Tibial artery (tissue), 4 donors: Measurements from ENCODE around the gene SLC28A3.

Experiments
- DNase-seq, 2 donors: peaks; one replicate each; pipeline ENCODE4 v3.0.0-alpha.2; 2019
- H3K27ac ChIP-seq, 2 donors: fragments of 200-600 bp; sonication (generic) in 1 of 2; 1 replicate in 1 of 2; 2 replicates in 1 of 2; pipeline ENCODE4 v1.5.1; 2018 to 2019; ENCODE audit warnings: mild to moderate bottlenecking in 1 of 2
- H3K27me3 ChIP-seq, 2 donors: fragments of 200-600 bp; sonication (generic) in 1 of 2; one replicate each; pipeline versions ENCODE4 v1.5.1 to v1.6.0; 2016 to 2019
- H3K36me3 ChIP-seq, 3 donors: fragments of 200-600 bp; sonication (generic) in 2 of 3; one replicate each; pipeline ENCODE4 v1.5.1; 2016 to 2019; ENCODE audit warnings: mild to moderate bottlenecking in 2 of 3
- H3K4me1 ChIP-seq, 4 donors: fragments of 200-600 bp; sonication (generic) in 2 of 4; 1 replicate in 3 of 4; 2 replicates in 1 of 4; pipeline ENCODE4 v1.5.1; 2016 to 2019
- H3K4me3 ChIP-seq, 2 donors: fragments of 200-600 bp; sonication (generic) in 1 of 2; 1 replicate in 1 of 2; 2 replicates in 1 of 2; pipeline ENCODE4 v1.5.1; 2018 to 2019; ENCODE audit warnings: mild to moderate bottlenecking in 2 of 2
- H3K9me3 ChIP-seq, 3 donors: fragments of 200-600 bp; sonication (generic) in 1 of 3; one replicate each; pipeline ENCODE4 v1.5.1; 2016 to 2019
- intact Hi-C: fragments of 100-400 bp; cut with DNase I; formaldehyde crosslinking; loops from one replicate; pipeline ENCODE4 v1.15.0; 2023; ENCODE audit warnings: low total_unique reads
- TF ChIP-seq, protein P1 (sequence below), 2 experiments: fragments of 200-600 bp in 1 of 2; fragments of 450-650 bp in 1 of 2; IDR thresholded peaks; one replicate each; pipeline ENCODE4 v1.5.1; 2017 to 2019; ENCODE audit warnings: antibody characterized with exemption in 2 of 2, mild to moderate bottlenecking in 1 of 2, moderate library complexity in 1 of 2

SLC28A3 gene

DNA sequence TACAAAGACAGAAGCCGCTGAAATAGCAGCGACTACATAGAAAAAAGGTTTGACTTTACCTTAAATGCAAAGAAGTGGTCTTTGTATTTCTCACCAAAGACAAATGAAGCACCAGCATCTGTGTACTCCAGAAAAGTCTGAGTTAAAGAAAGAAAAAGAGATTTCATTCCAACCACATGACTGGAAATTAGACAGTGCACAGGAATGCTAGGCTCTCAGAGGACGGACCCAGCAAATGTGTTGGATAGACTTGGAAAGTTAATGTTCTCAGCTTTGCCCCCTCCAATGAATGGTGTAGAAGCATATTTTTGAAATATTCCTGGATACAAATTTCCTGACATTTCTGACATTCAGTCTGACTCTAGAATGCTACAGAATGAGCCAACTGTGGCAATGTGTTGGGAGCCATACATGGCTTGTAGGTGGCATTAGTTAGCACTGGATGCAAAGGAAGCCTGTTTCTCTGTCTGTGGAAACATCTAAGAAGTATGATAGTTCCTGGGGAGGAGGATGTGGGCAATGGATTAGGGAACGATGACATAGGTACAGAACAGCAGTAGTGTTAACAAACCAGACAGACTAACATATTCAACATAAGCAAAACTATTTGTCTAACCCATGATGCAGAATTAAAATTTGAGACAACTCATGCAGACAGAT is 43.3 kb downstream of the SLC28A3 start:
- TF ChIP-seq, protein P1, sequence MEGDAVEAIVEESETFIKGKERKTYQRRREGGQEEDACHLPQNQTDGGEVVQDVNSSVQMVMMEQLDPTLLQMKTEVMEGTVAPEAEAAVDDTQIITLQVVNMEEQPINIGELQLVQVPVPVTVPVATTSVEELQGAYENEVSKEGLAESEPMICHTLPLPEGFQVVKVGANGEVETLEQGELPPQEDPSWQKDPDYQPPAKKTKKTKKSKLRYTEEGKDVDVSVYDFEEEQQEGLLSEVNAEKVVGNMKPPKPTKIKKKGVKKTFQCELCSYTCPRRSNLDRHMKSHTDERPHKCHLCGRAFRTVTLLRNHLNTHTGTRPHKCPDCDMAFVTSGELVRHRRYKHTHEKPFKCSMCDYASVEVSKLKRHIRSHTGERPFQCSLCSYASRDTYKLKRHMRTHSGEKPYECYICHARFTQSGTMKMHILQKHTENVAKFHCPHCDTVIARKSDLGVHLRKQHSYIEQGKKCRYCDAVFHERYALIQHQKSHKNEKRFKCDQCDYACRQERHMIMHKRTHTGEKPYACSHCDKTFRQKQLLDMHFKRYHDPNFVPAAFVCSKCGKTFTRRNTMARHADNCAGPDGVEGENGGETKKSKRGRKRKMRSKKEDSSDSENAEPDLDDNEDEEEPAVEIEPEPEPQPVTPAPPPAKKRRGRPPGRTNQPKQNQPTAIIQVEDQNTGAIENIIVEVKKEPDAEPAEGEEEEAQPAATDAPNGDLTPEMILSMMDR (IDR thresholded peaks at IDR 0.05) = no peak
- no peak overlapping the region for H3K27ac ChIP-seq
- H3K36me3 ChIP-seq = no peaks in the 10 kb centered on the region
- intact Hi-C loops = no loop called here
- no peaks in the 10 kb centered on the region for H3K4me1 ChIP-seq
- H3K4me3 ChIP-seq = no peak overlapping the region
- H3K9me3 ChIP-seq = no peaks in the 10 kb centered on the region
- H3K27me3 ChIP-seq = no peaks in the 10 kb centered on the region
- no peak for DNase-seq

DNA sequence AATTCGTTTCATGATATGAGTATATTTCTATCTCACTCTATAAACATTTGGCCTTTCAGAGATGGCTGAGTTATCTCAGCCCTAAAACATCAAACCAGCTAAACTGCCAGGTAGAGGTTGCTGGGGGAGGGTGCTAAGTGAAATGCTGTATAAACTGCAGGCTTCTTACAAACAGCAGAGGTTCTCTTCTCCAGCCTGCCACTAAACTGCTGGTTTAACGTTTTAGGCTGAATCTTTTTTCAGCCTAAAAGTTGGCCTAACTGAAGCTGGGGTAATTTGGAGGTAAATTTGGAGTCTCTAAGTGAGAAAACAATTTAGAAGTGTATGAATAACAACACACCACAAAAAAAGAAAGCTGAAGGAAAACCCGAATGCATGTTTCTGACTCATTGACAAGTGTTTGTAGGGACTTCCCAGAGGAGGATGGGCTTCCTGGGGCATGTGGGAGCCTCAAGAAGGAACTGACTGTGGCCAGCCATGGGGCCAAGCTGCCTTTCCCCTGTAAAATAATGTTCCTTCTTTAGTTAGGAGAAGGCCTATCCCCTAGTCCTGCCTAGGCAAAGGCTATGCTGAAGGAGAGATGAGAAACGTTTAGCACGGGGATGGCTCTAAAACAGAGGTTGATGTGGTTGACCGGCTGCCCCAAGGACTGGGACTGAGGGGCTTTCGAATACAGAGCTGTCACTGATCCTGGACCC is 44.3 kb downstream of the SLC28A3 start:
- TF ChIP-seq, protein P1 (IDR thresholded peaks at IDR 0.05) = no peak

DNA sequence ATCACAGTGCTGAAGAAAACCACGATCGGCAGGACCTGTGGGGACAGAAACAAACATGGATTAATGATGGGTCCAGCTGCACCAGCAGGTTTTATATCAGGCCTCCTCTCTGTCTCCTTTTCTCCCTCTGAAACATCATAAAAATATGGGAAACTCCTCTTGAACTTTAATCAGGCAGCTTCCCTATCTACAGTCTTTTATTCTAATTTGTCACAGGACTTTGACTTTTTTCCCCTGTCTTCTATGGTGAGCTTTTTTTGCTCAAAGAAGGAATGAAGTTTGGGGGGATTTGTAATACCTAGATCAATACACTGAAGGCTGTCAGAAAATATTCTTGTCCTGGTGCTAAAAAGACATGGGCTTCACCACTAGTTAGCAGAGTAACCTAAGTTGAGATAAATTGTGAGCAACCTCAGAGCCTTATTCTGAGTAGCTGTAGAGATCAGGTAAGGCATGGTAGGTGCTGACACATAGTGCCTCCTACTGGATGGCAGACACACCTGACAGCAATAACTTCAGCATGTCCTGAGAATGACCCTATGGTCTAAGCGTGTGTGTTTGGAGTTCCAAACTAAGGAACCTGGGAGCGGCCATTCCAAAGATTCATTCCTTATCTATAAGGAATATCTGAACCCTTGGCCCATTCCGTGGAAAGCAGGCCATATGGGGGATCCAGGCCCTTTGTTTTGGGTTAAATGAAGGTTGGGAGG is 46.2 kb downstream of the SLC28A3 start:
- no peaks in the 10 kb centered on the region for H3K36me3 ChIP-seq
- TF ChIP-seq, protein P1 (IDR thresholded peaks at IDR 0.05) = no peak
- intact Hi-C loops = no loop called here
- DNase-seq = no peak
- H3K9me3 ChIP-seq = no peaks in the 10 kb centered on the region
- no peaks in the 10 kb centered on the region for H3K27me3 ChIP-seq
- no peak overlapping the region for H3K27ac ChIP-seq
- no peaks in the 10 kb centered on the region for H3K4me1 ChIP-seq
- H3K4me3 ChIP-seq = no peak overlapping the region

More for the DNA sequence above, 44.3 kb downstream of the SLC28A3 start:
- Histone ChIP-seq H3K36me3 (no peaks in the 10 kb centered on the region), H3K27me3 (no peaks in the 10 kb centered on the region), H3K4me3 (no peak overlapping the region), H3K27ac (no peak overlapping the region), H3K4me1 (no peaks in the 10 kb centered on the region), H3K9me3 (no peaks in the 10 kb centered on the region)
- intact Hi-C loops = no loop called here
- DNase-seq = no peak

DNA sequence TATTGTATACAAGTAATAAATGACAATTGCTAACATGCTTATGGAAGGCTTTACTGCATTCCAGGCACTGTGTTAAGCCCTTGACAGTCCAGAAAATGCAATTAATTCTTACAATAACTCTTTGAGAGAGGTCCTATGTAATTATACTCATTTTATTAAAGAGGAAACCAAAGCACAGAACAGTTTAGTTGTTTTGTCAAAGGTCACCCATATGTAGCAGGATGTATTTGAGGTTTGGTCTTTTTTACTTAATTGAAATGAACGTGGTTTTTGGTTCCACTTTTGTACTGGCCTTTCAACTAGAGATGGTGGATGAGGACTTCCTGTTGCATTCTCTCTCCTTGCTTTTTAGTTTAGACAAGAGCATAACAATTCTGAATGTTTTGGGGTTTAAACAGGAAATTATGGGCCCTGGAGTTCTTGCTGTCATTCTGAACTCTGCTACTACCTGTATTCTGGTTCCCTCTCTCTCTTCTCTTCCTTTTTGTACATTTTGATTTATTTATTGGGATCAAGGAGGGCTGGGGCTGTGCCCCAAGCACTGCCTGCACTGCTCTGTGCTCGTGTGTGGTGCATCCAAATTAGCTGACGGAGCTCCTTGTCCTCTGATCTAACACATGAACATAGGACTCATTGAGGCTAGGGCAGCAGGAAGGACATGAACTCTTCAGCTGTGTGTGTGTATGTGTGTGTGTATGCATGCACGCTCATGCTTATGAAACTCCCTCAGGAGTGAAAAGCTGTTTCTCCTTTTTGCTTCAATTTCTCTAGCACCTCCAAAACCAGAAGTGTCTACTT is 47.4 kb downstream of the SLC28A3 start:
- intact Hi-C loops = no loop called here
- H3K27ac ChIP-seq = no peak overlapping the region

DNA sequence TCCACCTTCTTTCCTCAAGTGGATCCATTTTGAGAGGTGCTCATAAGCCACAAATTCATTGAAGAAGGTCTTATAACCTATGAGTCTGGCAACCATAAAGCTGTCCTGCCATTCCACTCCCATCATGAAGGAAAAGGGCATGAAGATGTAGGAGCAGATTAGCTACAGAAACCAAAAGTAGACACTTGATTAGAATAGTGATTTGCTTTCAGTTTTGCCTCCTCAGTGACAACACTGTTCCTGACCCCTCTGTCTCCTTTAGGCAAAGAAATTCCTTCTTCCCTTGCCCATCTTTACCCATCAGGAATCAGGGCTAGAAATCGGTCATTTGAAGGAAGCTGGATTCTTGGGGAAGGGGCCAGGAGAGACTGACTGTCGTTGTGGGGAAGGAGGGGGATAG is 55.2 kb downstream of the SLC28A3 start:
- no peak overlapping the region for H3K27ac ChIP-seq
- H3K9me3 ChIP-seq = no peaks in the 10 kb centered on the region
- no peaks in the 10 kb centered on the region for H3K4me1 ChIP-seq
- intact Hi-C loops = no loop called here
- TF ChIP-seq, protein P1 (IDR thresholded peaks at IDR 0.05) = no peak
- no peaks in the 10 kb centered on the region for H3K36me3 ChIP-seq
- H3K4me3 ChIP-seq = no peak overlapping the region
- DNase-seq = no peak
- H3K27me3 ChIP-seq = no peaks in the 10 kb centered on the region

More for the DNA sequence above, 47.4 kb downstream of the SLC28A3 start:
- Histone ChIP-seq H3K4me1 (no peaks in the 10 kb centered on the region), H3K4me3 (no peak overlapping the region), H3K27me3 (no peaks in the 10 kb centered on the region), H3K36me3 (no peaks in the 10 kb centered on the region), H3K9me3 (no peaks in the 10 kb centered on the region)
- DNase-seq = no peak
- TF ChIP-seq, protein P1 (IDR thresholded peaks at IDR 0.05) = no peak
